GM12874 (cell line): ENCODE data around the gene NCLN.

Experiments used
- CTCF ChIP-seq: IDR thresholded peaks from 2 replicates; pipeline ENCODE4 v1.5.1; 2011; ENCODE audit warnings: low read depth, mild to moderate bottlenecking, control low read depth, low read length, moderate library complexity; ENCODE audit not compliant: insufficient read depth

The NCLN gene

DNA sequence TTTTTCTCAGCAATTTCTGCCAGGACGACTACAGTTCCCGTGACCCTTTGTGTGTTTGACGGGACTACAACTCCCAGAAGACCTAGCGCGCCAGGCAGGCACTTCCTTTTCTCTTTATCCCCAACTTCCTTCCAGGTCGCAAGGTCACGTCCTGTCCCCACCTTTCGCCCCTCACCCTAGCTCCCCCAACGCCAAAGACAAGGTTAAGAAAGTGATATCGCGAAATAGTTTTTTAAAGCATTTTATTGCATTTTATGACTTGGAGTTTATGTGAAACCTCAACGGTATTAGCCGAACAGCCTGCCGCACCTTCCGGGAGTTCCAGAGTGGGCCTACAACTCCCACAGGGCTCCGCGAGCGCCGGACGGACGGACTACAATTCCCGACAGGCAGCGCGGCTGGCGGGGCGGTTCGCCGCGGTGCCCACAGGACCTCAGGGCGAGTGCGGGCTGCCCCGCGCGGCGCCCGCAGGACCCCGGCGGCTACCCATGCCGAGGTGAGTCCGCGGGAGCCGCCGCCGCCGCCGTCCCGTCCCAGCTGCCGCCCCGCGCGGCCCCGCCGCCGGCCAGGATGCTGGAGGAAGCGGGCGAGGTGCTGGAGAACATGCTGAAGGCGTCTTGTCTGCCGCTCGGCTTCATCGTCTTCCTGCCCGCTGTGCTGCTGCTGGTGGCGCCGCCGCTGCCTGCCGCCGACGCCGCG is at the start of gene NCLN:
NCLN (plus strand) TSS at position 470 of the 699 bp plus-strand sequence; CDS start at position 571, 101 bp downstream.
- no peak for TF ChIP-seq CTCF

- TF ChIP-seq CTCF: no peak
These were observed 49.6 kb upstream of the NCLN start, which contains the start of gene GNA15 for GRCh38 chr19:3135961-3136683. TSS of gene GNA15 (plus strand) at chr19:3136033. CDS start at chr19:3136451, 418 bp downstream.

GRCh38 chr19:3136684-3137055 is 49.1 kb upstream of the NCLN start:
- no peak for TF ChIP-seq CTCF

DNA sequence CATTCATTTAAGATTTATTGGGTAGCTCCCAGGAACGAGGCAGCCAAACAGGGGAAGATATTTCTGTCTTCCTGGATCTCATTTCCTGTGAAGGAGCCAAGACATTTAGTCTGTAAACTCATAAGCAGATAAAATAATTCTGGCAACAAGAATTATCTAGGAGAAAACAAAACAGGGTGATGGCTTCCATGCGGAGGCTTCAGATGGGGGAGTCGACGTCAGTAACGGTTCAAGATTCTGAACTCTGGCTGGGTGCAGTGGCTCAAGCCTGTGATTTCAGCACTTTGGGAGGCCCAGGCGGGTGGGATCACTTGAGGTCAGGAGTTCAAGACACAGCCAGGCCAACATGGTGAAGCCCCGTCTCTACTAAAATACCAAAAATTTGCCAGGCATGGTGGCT is 48.6 kb upstream of the NCLN start:
- no peak for TF ChIP-seq CTCF

DNA sequence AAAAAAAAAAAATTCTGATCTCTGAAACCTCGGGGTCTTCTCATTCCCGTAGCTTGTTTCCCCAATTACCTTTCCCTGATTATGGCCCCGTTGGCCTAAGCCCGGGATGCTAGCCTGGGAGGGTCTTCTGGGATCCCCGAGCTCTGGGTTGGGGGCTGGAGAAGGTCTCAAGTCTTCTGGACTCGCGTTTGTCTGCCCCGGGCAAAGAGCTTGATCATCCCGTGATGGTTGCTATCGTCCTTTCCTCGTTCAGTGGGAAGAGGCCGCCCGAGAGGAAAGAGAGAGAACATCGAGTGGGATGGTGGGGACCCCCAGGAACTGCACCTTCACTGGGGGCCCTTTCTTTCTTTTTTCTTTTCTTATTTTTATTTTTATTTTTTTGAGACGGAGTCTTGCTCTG is 47.5 kb upstream of the NCLN start:
- TF ChIP-seq CTCF: no peak

GRCh38 chr19:3140667-3141038 is 45.1 kb upstream of the NCLN start:
- TF ChIP-seq CTCF: no peak

- no peak for TF ChIP-seq CTCF
These were observed 43.4 kb upstream of the NCLN start for GRCh38 chr19:3142292-3142670.
